Stimulated activated CD8-positive, alpha-beta memory T cell treated with anti-CD3 and anti-CD28 coated beads, Interleukin-12 subunit alpha, Interleukin-12 subunit beta, amount 100 ng/mL, for 1 hour (primary cell): ENCODE data around the gene CYSRT1.

Source experiments
- DNase-seq: peaks from one replicate; pipeline ENCODE4 v3.0.0-alpha.2; 2020; ENCODE audit warnings: low read depth

CYSRT1 gene

GRCh38 chr9:137272241-137273094, 47.5 kb downstream of the CYSRT1 start:
- DNase-seq: no peak

GRCh38 chr9:137273095-137273490, 48.1 kb downstream of the CYSRT1 start:
- no peak for DNase-seq

GRCh38 chr9:137273611-137274320, 48.8 kb downstream of the CYSRT1 start:
- no peak for DNase-seq

- no peak for DNase-seq
Measured at GRCh38 chr9:137275203-137275587, 50.2 kb downstream of the CYSRT1 start.
